Limb (tissue), 2 donors: ENCODE results near the gene ST3GAL6.

ENCODE experiments used
- DNase-seq, 2 donors: peaks; one replicate each; pipeline ENCODE4 v3.0.0-alpha.2; 2016; ENCODE audit errors: extremely low spot score in 2 of 2

Gene ST3GAL6

GRCh38 chr3:98776140-98776493, 13.0 kb downstream of the ST3GAL6 start:
- no peak for DNase-seq

GRCh38 chr3:98777286-98777685, 14.1 kb downstream of the ST3GAL6 start:
- DNase-seq: no peak

GRCh38 chr3:98777801-98778220, 14.7 kb downstream of the ST3GAL6 start:
- peak in 1 of 2 donors; percentile 17 for DNase-seq

- no peak for DNase-seq
Measured at GRCh38 chr3:98778383-98778782, 15.2 kb downstream of the ST3GAL6 start.

GRCh38 chr3:98778852-98779413, 15.8 kb downstream of the ST3GAL6 start:
- DNase-seq: peak in 1 of 2 donors; percentile 30

GRCh38 chr3:98779541-98780335, 16.6 kb downstream of the ST3GAL6 start:
- peak in 1 of 2 donors; percentile 23 for DNase-seq

- DNase-seq: no peak
Measured at GRCh38 chr3:98780343-98780742, 17.2 kb downstream of the ST3GAL6 start.

- DNase-seq: no peak
Measured at GRCh38 chr3:98782824-98783500, 19.8 kb downstream of the ST3GAL6 start.

GRCh38 chr3:98784042-98784441, 20.9 kb downstream of the ST3GAL6 start:
- DNase-seq: no peak

GRCh38 chr3:98784666-98785600, 21.8 kb downstream of the ST3GAL6 start:
- DNase-seq: no peak

- no peak for DNase-seq
Measured at GRCh38 chr3:98786364-98787006, 23.3 kb downstream of the ST3GAL6 start.

- DNase-seq: no peak
Measured at GRCh38 chr3:98787181-98787580, 24.0 kb downstream of the ST3GAL6 start.

GRCh38 chr3:98788651-98789050, 25.5 kb downstream of the ST3GAL6 start:
- peak in 1 of 2 donors; percentile 24 for DNase-seq

- DNase-seq: no peak
Measured at GRCh38 chr3:98791341-98792325, 28.5 kb downstream of the ST3GAL6 start.

- no peak for DNase-seq
Measured at GRCh38 chr3:98793971-98794370, 30.8 kb downstream of the ST3GAL6 start.

- no peak for DNase-seq
Measured at GRCh38 chr3:98796334-98796733, 33.2 kb downstream of the ST3GAL6 start.

- no peak for DNase-seq
Measured at GRCh38 chr3:98797905-98798304, 34.8 kb downstream of the ST3GAL6 start.

GRCh38 chr3:98798820-98799219, 35.7 kb downstream of the ST3GAL6 start:
- no peak for DNase-seq

- no peak for DNase-seq
Measured at GRCh38 chr3:98799479-98799878, 36.3 kb downstream of the ST3GAL6 start.

GRCh38 chr3:98800401-98800800, 37.3 kb downstream of the ST3GAL6 start:
- DNase-seq: no peak
